DOHH2 (cell line): ENCODE data around the gene SAMD5.

Experiments used
- H3F3A ChIP-seq: fragments of 200-600 bp; sonication (generic), shearing (Covaris generic); 2 replicates; pipeline ENCODE4 v1.6.0; 2016; ENCODE audit warnings: antibody characterized with exemption, mild to moderate bottlenecking; ENCODE audit not compliant: control insufficient read depth, insufficient read depth
- H3K27ac ChIP-seq: fragments of 200-600 bp; sonication (generic); 2 replicates; pipeline ENCODE4 v1.5.1; 2014; ENCODE audit warnings: low read depth, mild to moderate bottlenecking, low read length, moderate library complexity
- H3K27me3 ChIP-seq: fragments of 200-600 bp; sonication (generic); 2 replicates; pipeline ENCODE4 v1.6.1; 2014; ENCODE audit warnings: mild to moderate bottlenecking, low read length, mixed read lengths; ENCODE audit not compliant: control insufficient read depth
- H3K36me3 ChIP-seq: fragments of 200-600 bp; sonication (generic); 2 replicates; pipeline ENCODE4 v1.6.1; 2014; ENCODE audit warnings: mild to moderate bottlenecking, low read length, moderate library complexity, mixed read lengths; ENCODE audit not compliant: control insufficient read depth
- H3K4me1 ChIP-seq: fragments of 200-600 bp; sonication (generic); 2 replicates; pipeline ENCODE4 v1.6.1; 2014; ENCODE audit warnings: mild to moderate bottlenecking, low read length, mixed read lengths; ENCODE audit not compliant: control insufficient read depth
- H3K4me2 ChIP-seq: fragments of 200-600 bp; sonication (generic); 2 replicates; pipeline ENCODE4 v1.6.0; 2014; ENCODE audit warnings: mild to moderate bottlenecking, low read length, moderate library complexity
- H3K4me3 ChIP-seq: fragments of 200-600 bp; sonication (generic); 2 replicates; pipeline ENCODE4 v1.5.1; 2014; ENCODE audit warnings: mild to moderate bottlenecking, low read length, mixed read lengths
- H3K79me2 ChIP-seq: fragments of 200-600 bp; sonication (generic); 2 replicates; pipeline ENCODE4 v1.6.1; 2014; ENCODE audit warnings: mild to moderate bottlenecking, low read length, mixed read lengths; ENCODE audit not compliant: control insufficient read depth
- H3K9me2 ChIP-seq: fragments of 200-600 bp; sonication (generic); replicated peaks from 2 replicates; pipeline ENCODE4 v1.6.1; 2014; ENCODE audit warnings: mild to moderate bottlenecking, low read length, mixed read lengths; ENCODE audit not compliant: control insufficient read depth
- H3K9me3 ChIP-seq: fragments of 200-600 bp; sonication (generic); 2 replicates; pipeline ENCODE4 v1.6.1; 2014; ENCODE audit warnings: antibody characterized with exemption, low read length, mixed read lengths; ENCODE audit not compliant: control insufficient read depth, insufficient read depth
- H4K20me1 ChIP-seq: fragments of 200-600 bp; sonication (generic); 2 replicates; pipeline ENCODE4 v1.6.0; 2014; ENCODE audit warnings: low read depth, mild to moderate bottlenecking, antibody characterized with exemption, low read length, moderate library complexity; ENCODE audit not compliant: control insufficient read depth, insufficient read depth
- CTCF ChIP-seq: fragments of 200-600 bp; sonication (generic); IDR thresholded peaks from one replicate; pipeline ENCODE4 v1.5.1; 2014; ENCODE audit warnings: antibody characterized with exemption, mild to moderate bottlenecking, low read depth, low read length; ENCODE audit not compliant: poor library complexity, severe bottlenecking
- EZH2phosphoT487 ChIP-seq: fragments of 200-600 bp; sonication (generic); IDR thresholded peaks from 2 replicates; pipeline ENCODE4 v1.6.1; 2017; ENCODE audit warnings: borderline replicate concordance, mild to moderate bottlenecking, antibody characterized with exemption, low read length, moderate library complexity, mixed read lengths

Gene SAMD5

GRCh38 chr6:147587907-147588306 is 79.4 kb downstream of the SAMD5 start:
- TF ChIP-seq CTCF (no peak), EZH2phosphoT487 (no peak)
- Histone ChIP-seq H3K9me2 (no peaks in the 10 kb centered on the region), H3K4me3 (no peak overlapping the region), H3F3A (no peaks in the 10 kb centered on the region), H3K36me3 (no peaks in the 10 kb centered on the region), H3K4me1 (no peaks in the 10 kb centered on the region), H4K20me1 (no peaks in the 10 kb centered on the region), H3K9me3 (no peaks in the 10 kb centered on the region), H3K27ac (no peak overlapping the region), H3K4me2 (no peak overlapping the region), H3K27me3 (no peaks in the 10 kb centered on the region), H3K79me2 (no peaks in the 10 kb centered on the region)

- H3K36me3 ChIP-seq: no peaks in the 10 kb centered on the region
- H3K27me3 ChIP-seq: no peaks in the 10 kb centered on the region
- TF ChIP-seq CTCF: no peak
- TF ChIP-seq EZH2phosphoT487: no peak
- no peaks in the 10 kb centered on the region for H3K9me2 ChIP-seq
- H3F3A ChIP-seq: no peaks in the 10 kb centered on the region
- H3K79me2 ChIP-seq: no peaks in the 10 kb centered on the region
- no peaks in the 10 kb centered on the region for H3K9me3 ChIP-seq
- no peak overlapping the region for H3K4me3 ChIP-seq
- H3K4me1 ChIP-seq: no peaks in the 10 kb centered on the region
- H4K20me1 ChIP-seq: no peaks in the 10 kb centered on the region
- no peak overlapping the region for H3K4me2 ChIP-seq
- no peak overlapping the region for H3K27ac ChIP-seq
These were observed 80.0 kb downstream of the SAMD5 start for GRCh38 chr6:147588469-147588868.

GRCh38 chr6:147589739-147590250 is 81.3 kb downstream of the SAMD5 start:
- Histone ChIP-seq H3K27ac (no peak overlapping the region), H3K4me2 (no peak overlapping the region), H3K4me1 (no peaks in the 10 kb centered on the region), H3K79me2 (no peaks in the 10 kb centered on the region), H3K9me2 (no peaks in the 10 kb centered on the region), H3K4me3 (no peak overlapping the region), H3K36me3 (no peaks in the 10 kb centered on the region), H3K27me3 (no peaks in the 10 kb centered on the region), H3K9me3 (no peaks in the 10 kb centered on the region), H3F3A (no peaks in the 10 kb centered on the region), H4K20me1 (no peaks in the 10 kb centered on the region)
- TF ChIP-seq EZH2phosphoT487: no peak
- TF ChIP-seq CTCF: no peak

DNA sequence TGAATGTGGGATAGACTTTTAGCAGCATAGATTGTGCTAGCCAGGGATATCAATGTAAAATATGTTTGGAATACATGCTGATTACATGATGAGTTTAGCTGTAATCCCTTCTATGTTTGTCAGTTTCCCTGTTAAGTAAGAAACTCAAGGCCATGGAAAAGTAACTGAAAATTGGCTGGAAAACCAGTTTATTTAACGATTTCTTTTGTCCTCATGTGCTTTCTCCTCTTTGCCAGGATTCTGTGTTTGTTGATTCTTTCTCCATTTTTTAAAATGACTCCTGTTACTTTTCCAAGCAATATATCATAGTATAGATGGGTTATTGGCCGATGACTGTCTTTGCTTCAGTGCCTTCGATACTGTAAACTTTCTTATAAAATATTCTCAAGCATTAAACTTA is 87.5 kb downstream of the SAMD5 start:
- H4K20me1 ChIP-seq: no peaks in the 10 kb centered on the region
- H3K4me3 ChIP-seq: no peak overlapping the region
- no peak overlapping the region for H3K27ac ChIP-seq
- no peaks in the 10 kb centered on the region for H3K9me3 ChIP-seq
- H3K79me2 ChIP-seq: no peaks in the 10 kb centered on the region
- H3K4me2 ChIP-seq: no peak overlapping the region
- no peaks in the 10 kb centered on the region for H3F3A ChIP-seq
- no peaks in the 10 kb centered on the region for H3K27me3 ChIP-seq
- H3K9me2 ChIP-seq: no peaks in the 10 kb centered on the region
- no peaks in the 10 kb centered on the region for H3K4me1 ChIP-seq
- TF ChIP-seq EZH2phosphoT487 (no peak), CTCF (no peak)
- no peaks in the 10 kb centered on the region for H3K36me3 ChIP-seq
